Breast epithelium (tissue), 3 donors: Measurements from ENCODE around the gene TTC7B.

Experiments
- CTCF ChIP-seq, 3 donors: fragments of 450-650 bp; IDR thresholded peaks; one replicate each; pipeline ENCODE4 v1.5.1; 2016 to 2017; ENCODE audit warnings: antibody characterized with exemption in 3 of 3, mild to moderate bottlenecking in 3 of 3, moderate library complexity in 3 of 3
- POLR2A ChIP-seq: fragments of 450-650 bp; IDR thresholded peaks from one replicate; pipeline ENCODE4 v1.6.1; 2016; ENCODE audit warnings: antibody characterized with exemption, mild to moderate bottlenecking, moderate library complexity
- POLR2AphosphoS5 ChIP-seq, 3 donors: sonication (generic); formaldehyde crosslinking; IDR thresholded peaks; one replicate each; pipeline ENCODE4 v1.6.1; 2017; ENCODE audit warnings: antibody characterized with exemption in 3 of 3

GRCh38 chr14:90717916-90718315 lies 98.3 kb downstream of the TTC7B start:
- TF ChIP-seq POLR2A (no peak), CTCF (IDR thresholded peaks at IDR 0.05) (no peak), POLR2AphosphoS5 (IDR thresholded peaks at IDR 0.05) (no peak)
